Sigmoid colon (tissue), 7 donors: Measurements from ENCODE around the gene NDRG4. TPM values are rescaled to one million over a fixed set of nuclear protein-coding genes. Genes with fewer than 3 reads are reported as not detected.
A peak's percentile ranks its signal among the peaks of the same experiment; 100 is the strongest.

ENCODE experiments used
- DNase-seq: peaks from one replicate; pipeline ENCODE4 v3.0.0-alpha.2; 2019
- H3K27ac ChIP-seq, 4 donors: fragments of 200-600 bp; sonication (generic); one replicate each; pipeline ENCODE4 v1.5.1; 2016 to 2019; ENCODE audit warnings: mild to moderate bottlenecking in 1 of 4
- H3K27me3 ChIP-seq, 3 donors: fragments of 200-600 bp; sonication (generic); one replicate each; pipeline ENCODE4 v1.5.1; 2019; ENCODE audit warnings: mild to moderate bottlenecking in 1 of 3
- H3K36me3 ChIP-seq, 4 donors: fragments of 200-600 bp; sonication (generic); one replicate each; pipeline ENCODE4 v1.5.1; 2016 to 2019
- H3K4me1 ChIP-seq, 4 donors: fragments of 200-600 bp; sonication (generic); one replicate each; pipeline ENCODE4 v1.5.1; 2017 to 2019
- H3K4me3 ChIP-seq, 4 donors: fragments of 200-600 bp; sonication (generic); one replicate each; pipeline ENCODE4 v1.5.1; 2017 to 2019; ENCODE audit warnings: mild to moderate bottlenecking in 2 of 4, moderate library complexity in 1 of 4
- H3K9me3 ChIP-seq, 4 donors: fragments of 200-600 bp in 3 of 4; sonication (generic) in 3 of 4; one replicate each; pipeline versions ENCODE4 v1.5.1 to v1.6.1; 2013 to 2019
- EP300 ChIP-seq, 4 donors: sonication (generic); formaldehyde crosslinking; IDR thresholded peaks; one replicate each; pipeline ENCODE4 v1.6.1; 2017; ENCODE audit warnings: antibody characterized with exemption in 4 of 4
- POLR2A ChIP-seq, 2 donors: fragments of 450-650 bp; IDR thresholded peaks; one replicate each; pipeline ENCODE4 v1.6.1; 2016; ENCODE audit warnings: antibody characterized with exemption in 2 of 2, mild to moderate bottlenecking in 2 of 2, moderate library complexity in 2 of 2
- POLR2AphosphoS5 ChIP-seq, 4 donors: sonication (generic); formaldehyde crosslinking; IDR thresholded peaks; one replicate each; pipeline ENCODE4 v1.6.1; 2017; ENCODE audit warnings: antibody characterized with exemption in 4 of 4
- WGBS, 2 donors: extraction: QIAGEN DNeasy Blood & Tissue Kit; methylation state at CpG; one replicate each; pipeline ENCODE4 v1.1.7; 2013; 5-methylcytosine and 5-hydroxymethylcytosine counted together
- intact Hi-C: fragments of 100-400 bp; cut with DNase I; formaldehyde crosslinking; loops from one replicate; pipeline ENCODE4 v1.15.1; 2023
- polyA plus RNA-seq, 3 donors: library from polyadenylated mRNA; stranded (reverse); fragments of 200-250 nt; gene quantifications; one replicate each; pipeline ENCODE4 v1.2.3, GENCODE V29; 2013
- small RNA-seq, 3 donors: library from RNA; depleted of rRNA; stranded (forward); fragments of <200 nt; gene quantifications; one replicate each; pipeline ENCODE3, GENCODE V24; 2016
- total RNA-seq, 4 donors: library from RNA; depleted of rRNA; stranded (reverse); fragments of >200 nt; gene quantifications; one replicate each; pipeline ENCODE4 v1.1.0, GENCODE V29; 2016
- TF ChIP-seq, protein P1 (sequence below), 4 experiments: fragments of 450-650 bp in 3 of 4; fragments of 200-600 bp in 1 of 4; IDR thresholded peaks; one replicate each; pipeline ENCODE4 v1.5.1; 2016 to 2019; ENCODE audit warnings: antibody characterized with exemption in 4 of 4, mild to moderate bottlenecking in 3 of 4, moderate library complexity in 2 of 4
- donor health status: healthy with polysubstance abuse.
- donor health status: Bipolar disorder and iron deficiency.
- donor health status: healthy.

Gene NDRG4
- total and polyA plus RNA-seq, 7 donors: 3.6 to 21.0 (median 16.6) TPM

DNA sequence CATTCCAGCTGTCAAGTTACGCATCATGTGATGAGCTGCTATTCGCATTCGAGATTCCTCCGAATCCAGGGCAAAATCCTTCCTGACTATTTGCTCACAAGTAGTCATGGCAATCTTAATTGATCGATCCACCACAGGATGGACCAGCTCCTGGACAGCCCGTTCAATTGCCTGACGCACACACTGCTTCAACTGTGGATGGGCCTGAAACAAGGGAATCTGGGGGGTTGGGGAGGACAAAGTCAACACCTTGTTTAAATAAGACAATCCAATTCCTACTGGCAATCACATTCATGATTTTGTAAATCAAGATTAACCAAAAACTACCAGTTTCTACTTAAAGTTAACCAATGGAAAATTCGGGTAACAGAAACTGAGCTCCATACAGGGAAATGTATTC, 43.7 kb downstream of the NDRG4 start:
- no peak overlapping the region for H3K4me3 ChIP-seq
- DNase-seq: no peak
- TF ChIP-seq EP300 (IDR thresholded peaks at IDR 0.05): no peak
- TF ChIP-seq, protein P1, sequence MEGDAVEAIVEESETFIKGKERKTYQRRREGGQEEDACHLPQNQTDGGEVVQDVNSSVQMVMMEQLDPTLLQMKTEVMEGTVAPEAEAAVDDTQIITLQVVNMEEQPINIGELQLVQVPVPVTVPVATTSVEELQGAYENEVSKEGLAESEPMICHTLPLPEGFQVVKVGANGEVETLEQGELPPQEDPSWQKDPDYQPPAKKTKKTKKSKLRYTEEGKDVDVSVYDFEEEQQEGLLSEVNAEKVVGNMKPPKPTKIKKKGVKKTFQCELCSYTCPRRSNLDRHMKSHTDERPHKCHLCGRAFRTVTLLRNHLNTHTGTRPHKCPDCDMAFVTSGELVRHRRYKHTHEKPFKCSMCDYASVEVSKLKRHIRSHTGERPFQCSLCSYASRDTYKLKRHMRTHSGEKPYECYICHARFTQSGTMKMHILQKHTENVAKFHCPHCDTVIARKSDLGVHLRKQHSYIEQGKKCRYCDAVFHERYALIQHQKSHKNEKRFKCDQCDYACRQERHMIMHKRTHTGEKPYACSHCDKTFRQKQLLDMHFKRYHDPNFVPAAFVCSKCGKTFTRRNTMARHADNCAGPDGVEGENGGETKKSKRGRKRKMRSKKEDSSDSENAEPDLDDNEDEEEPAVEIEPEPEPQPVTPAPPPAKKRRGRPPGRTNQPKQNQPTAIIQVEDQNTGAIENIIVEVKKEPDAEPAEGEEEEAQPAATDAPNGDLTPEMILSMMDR (IDR thresholded peaks at IDR 0.05): no peak
- TF ChIP-seq POLR2AphosphoS5 (IDR thresholded peaks at IDR 0.05): no peak
- no peak for TF ChIP-seq POLR2A (IDR thresholded peaks at IDR 0.05)
- H3K4me1 ChIP-seq: peaks cover 0 to 13% (median 5%) of the 10 kb centered on the region in 4 donors
- intact Hi-C loops: no loop called here
- WGBS, 2 donors: 94 to 96% methylated on average over 8 of the region's 8 CpGs
- no peak overlapping the region for H3K27ac ChIP-seq
- H3K36me3 ChIP-seq: peaks cover 37 to 94% (median 63%) of the 10 kb centered on the region in 4 donors
- no peaks in the 10 kb centered on the region for H3K9me3 ChIP-seq
- H3K27me3 ChIP-seq: no peaks in the 10 kb centered on the region

DNA sequence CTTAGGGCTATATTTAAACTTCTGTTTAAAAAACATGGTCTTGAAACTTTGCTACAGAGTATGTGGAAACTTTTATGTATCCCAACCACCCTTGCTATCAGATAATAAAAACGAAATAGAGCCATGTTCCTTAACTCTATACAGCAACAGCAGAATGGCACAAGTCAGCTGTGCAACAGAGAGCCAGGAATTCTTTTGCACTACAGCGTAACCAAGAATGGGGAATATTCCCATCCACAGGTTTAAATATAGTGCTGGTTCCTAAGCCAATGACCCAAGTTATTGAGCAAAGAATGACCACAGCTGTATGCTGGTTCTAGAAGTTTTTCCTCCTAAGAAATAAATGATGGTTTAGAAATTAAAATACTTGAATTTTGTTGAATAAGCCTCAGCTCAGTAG, 48.4 kb downstream of the NDRG4 start:
- WGBS, 2 donors: 72 to 77% methylated on average over 2 of the region's 2 CpGs
- Histone ChIP-seq H3K4me1 (peaks cover 0 to 30% (median 11%) of the 10 kb centered on the region in 4 donors), H3K27ac (peak overlapping the region in 2 of 4 donors; percentile 6 to 8), H3K4me3 (no peak overlapping the region), H3K36me3 (peaks cover 19 to 92% (median 48%) of the 10 kb centered on the region in 4 donors), H3K27me3 (no peaks in the 10 kb centered on the region), H3K9me3 (no peaks in the 10 kb centered on the region)
- TF ChIP-seq POLR2AphosphoS5 (IDR thresholded peaks at IDR 0.05) (no peak), EP300 (IDR thresholded peaks at IDR 0.05) (no peak), POLR2A (IDR thresholded peaks at IDR 0.05) (no peak)
- TF ChIP-seq, protein P1 (IDR thresholded peaks at IDR 0.05): no peak
- intact Hi-C loops: no loop called here
- DNase-seq: no peak

DNA sequence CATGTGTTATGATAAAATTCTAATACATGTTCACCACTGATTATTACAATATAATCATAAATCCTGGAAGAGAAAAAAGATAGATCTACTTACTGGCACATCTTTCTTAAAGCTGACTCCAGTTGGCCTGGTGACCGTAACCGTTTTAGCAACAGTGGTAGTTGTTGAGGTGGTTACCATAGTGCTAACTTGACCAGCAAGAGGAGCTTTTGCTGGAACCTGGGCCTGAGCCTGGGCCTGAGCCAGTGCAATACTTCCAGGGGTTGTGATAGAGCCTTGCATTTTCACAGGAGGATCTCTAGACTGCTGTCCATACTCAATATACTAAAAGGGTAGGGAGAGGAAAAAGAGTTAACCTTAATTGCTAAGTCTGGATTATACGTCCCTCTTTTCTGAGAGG, 51.6 kb downstream of the NDRG4 start:
- WGBS, 2 donors: 82 to 84% methylated on average over 3 of the region's 3 CpGs
- Histone ChIP-seq H3K9me3 (no peaks in the 10 kb centered on the region), H3K4me1 (peaks cover 0 to 30% (median 11%) of the 10 kb centered on the region in 4 donors), H3K27ac (peak overlapping the region in 1 of 4 donors; percentile 37), H3K4me3 (no peak overlapping the region), H3K36me3 (peaks cover 5 to 92% (median 43%) of the 10 kb centered on the region in 4 donors), H3K27me3 (no peaks in the 10 kb centered on the region)
- TF ChIP-seq POLR2AphosphoS5 (IDR thresholded peaks at IDR 0.05) (no peak), EP300 (IDR thresholded peaks at IDR 0.05) (no peak), POLR2A (IDR thresholded peaks at IDR 0.05) (no peak)
- TF ChIP-seq, protein P1 (IDR thresholded peaks at IDR 0.05): no peak
- intact Hi-C loops: no loop called here
- DNase-seq: no peak

DNA sequence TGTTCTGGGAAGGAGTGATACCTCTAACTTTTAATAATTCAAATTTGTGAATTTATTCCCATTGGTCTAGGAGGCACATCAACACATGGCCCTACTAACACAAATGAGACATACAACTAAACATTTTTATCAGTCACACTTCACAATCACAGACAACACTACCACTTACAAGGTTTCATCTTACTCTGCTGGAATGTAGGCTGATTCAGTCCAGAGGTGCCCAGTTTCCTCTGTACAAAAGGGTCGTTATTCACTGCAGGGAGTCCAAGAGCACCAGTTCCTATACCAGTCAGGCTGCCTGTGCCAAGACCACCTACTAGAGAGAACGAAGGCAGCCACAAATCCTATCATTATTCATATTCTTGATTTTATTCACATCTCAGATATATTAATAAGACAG, 56.7 kb downstream of the NDRG4 start:
- Histone ChIP-seq H3K9me3 (no peaks in the 10 kb centered on the region), H3K27ac (no peak overlapping the region), H3K27me3 (no peaks in the 10 kb centered on the region), H3K36me3 (peaks cover 5 to 93% (median 40%) of the 10 kb centered on the region in 4 donors), H3K4me1 (peaks cover 0 to 6% (median under 1%) of the 10 kb centered on the region in 4 donors), H3K4me3 (no peak overlapping the region)
- TF ChIP-seq EP300 (IDR thresholded peaks at IDR 0.05) (no peak), POLR2AphosphoS5 (IDR thresholded peaks at IDR 0.05) (no peak), POLR2A (IDR thresholded peaks at IDR 0.05) (no peak)
- TF ChIP-seq, protein P1 (IDR thresholded peaks at IDR 0.05): no peak
- 80 to 89% methylated on average over 2 of the region's 2 CpGs for WGBS, 2 donors
- intact Hi-C loops: no loop called here
- no peak for DNase-seq

Small RNA genes lying within 50 kb of the gene (small RNA-seq; reads per million reads assigned to genes)
- gene RNU6-103P: 0 reads per million in 3 donors
- 74.5 to 104 (median 94.4) reads per million in 3 donors for gene SNORA46
- 0 reads per million in 3 donors for gene SNORA50A

Other genes with a start within 250 kb of the NDRG4 start
- not detected for gene PRSS54, start 205.1 kb upstream of the NDRG4 start, total RNA-seq
- gene PRSS54, start 205.1 kb upstream of the NDRG4 start, polyA plus RNA-seq: not detected
- 1 to 10 TPM; 1.1 to 2.5 (median 2.4) TPM for gene GINS3, start 107.7 kb upstream of the NDRG4 start, total RNA-seq
- 1 to 10 TPM; 3.0 to 5.9 (median 3.0) TPM for gene GINS3, start 107.7 kb upstream of the NDRG4 start, polyA plus RNA-seq
- 10 to 100 TPM; 15.5 to 23.5 (median 19.9) TPM for gene SETD6, start 15.4 kb downstream of the NDRG4 start, total RNA-seq
- gene SETD6, start 15.4 kb downstream of the NDRG4 start, polyA plus RNA-seq: 10 to 100 TPM in 1 of 3 donors, 1 to 10 TPM in 2; 3.6 to 11.6 (median 4.6) TPM
- 100 to 1,000 TPM in 1 of 4 donors, 10 to 100 TPM in 3; 70.1 to 112 (median 84.2) TPM for gene CNOT1, start 129.7 kb downstream of the NDRG4 start, total RNA-seq
- 100 to 1,000 TPM in 1 of 3 donors, 10 to 100 TPM in 2; 61.3 to 110 (median 65.0) TPM for gene CNOT1, start 129.7 kb downstream of the NDRG4 start, polyA plus RNA-seq
- 10 to 100 TPM in 3 of 4 donors, 1 to 10 TPM in 1; 9.5 to 17.4 (median 12.1) TPM for gene SLC38A7, start 184.6 kb downstream of the NDRG4 start, total RNA-seq
- 10 to 100 TPM in 1 of 3 donors, 1 to 10 TPM in 1, under 1 TPM in 1; 0.60 to 10.4 (median 1.8) TPM for gene SLC38A7, start 184.6 kb downstream of the NDRG4 start, polyA plus RNA-seq
- gene GOT2, start 234.2 kb downstream of the NDRG4 start, total RNA-seq: 10 to 100 TPM; 33.7 to 52.1 (median 44.4) TPM
- 10 to 100 TPM; 55.3 to 88.2 (median 84.6) TPM for gene GOT2, start 234.2 kb downstream of the NDRG4 start, polyA plus RNA-seq